ENCODE results near the gene RECQL5. TPM values are rescaled to one million over a fixed set of nuclear protein-coding genes. Genes with fewer than 3 reads are reported as not detected.

Gene RECQL5
- total and polyA plus RNA-seq, 2 of the 8 experiments (the other 6 are each of a cell fraction or from before 2014, with no cell fraction given): 15.1 to 41.1 TPM

- TF ChIP-seq ASH2L (IDR thresholded peaks at IDR 0.05; ENCODE audit: low read length): no peak
- no peak for TF ChIP-seq BCL11A (IDR thresholded peaks at IDR 0.05; ENCODE audit: low read depth in 2 of 2, low read length in 2 of 2)
- TF ChIP-seq POLR2AphosphoS5 (IDR thresholded peaks at IDR 0.05; ENCODE audit: low read depth, low read length): no peak
- TF ChIP-seq KDM4A (IDR thresholded peaks at IDR 0.05; ENCODE audit: low read depth, low read length, severe bottlenecking): no peak
- TF ChIP-seq HDAC2 (IDR thresholded peaks at IDR 0.05; ENCODE audit: borderline replicate concordance in 1 of 2, low read depth in 2 of 2, low read length in 2 of 2): no peak
- no peak for TF ChIP-seq CBX8 (IDR thresholded peaks at IDR 0.05; ENCODE audit: borderline replicate concordance, low read depth, low read length)
These were observed 3.9 kb upstream of the RECQL5 start (continued) for GRCh38 chr17:75670868-75671267.

Measured in H1 (cell line).